ENCODE data around the gene BTBD10. TPM values are rescaled to one million over a fixed set of nuclear protein-coding genes. Genes with fewer than 3 reads are reported as not detected.
A peak's percentile ranks its signal among the peaks of the same experiment; 100 is the strongest.

Gene BTBD10
- total RNA-seq, 1 donor from 2014 or later: 21.9 TPM

- Histone ChIP-seq H3K9me3 (no peaks in the 10 kb centered on the region), H3K27ac (no peak overlapping the region), H3K4me1 (no peaks in the 10 kb centered on the region), H3K4me3 (no peak overlapping the region), H3K27me3 (no peaks in the 10 kb centered on the region), H3K36me3 (peaks cover 88% of the 10 kb centered on the region)
- TF ChIP-seq CTCF (IDR thresholded peaks at IDR 0.05): no peak
- intact Hi-C loops (cut with DNase I): no loop called here
- DNase-seq (no peak), ATAC-seq (no peak)
Measured at GRCh38 chr11:13382751-13383150, 80.3 kb downstream of the BTBD10 start.

- no peak overlapping the region for H3K4me3 ChIP-seq
- intact Hi-C loops (cut with DNase I): no loop called here
- no peak overlapping the region for H3K27ac ChIP-seq
- H3K36me3 ChIP-seq: peaks cover 88% of the 10 kb centered on the region
- no peaks in the 10 kb centered on the region for H3K27me3 ChIP-seq
- no peak for DNase-seq
- TF ChIP-seq CTCF (IDR thresholded peaks at IDR 0.05): no peak
- H3K9me3 ChIP-seq: no peaks in the 10 kb centered on the region
- H3K4me1 ChIP-seq: no peaks in the 10 kb centered on the region
- ATAC-seq: no peak
Measured at GRCh38 chr11:13380731-13381130, 82.3 kb downstream of the BTBD10 start.

GRCh38 chr11:13378316-13378715 lies 84.7 kb downstream of the BTBD10 start:
- no peaks in the 10 kb centered on the region for H3K9me3 ChIP-seq
- no peaks in the 10 kb centered on the region for H3K27me3 ChIP-seq
- ATAC-seq (no peak), DNase-seq (no peak)
- no peak overlapping the region for H3K4me3 ChIP-seq
- peaks cover 95% of the 10 kb centered on the region for H3K36me3 ChIP-seq
- no peaks in the 10 kb centered on the region for H3K4me1 ChIP-seq
- H3K27ac ChIP-seq: no peak overlapping the region
- TF ChIP-seq CTCF (IDR thresholded peaks at IDR 0.05): no peak
- intact Hi-C loops (cut with DNase I): no loop called here

GRCh38 chr11:13376838-13377237 lies 86.2 kb downstream of the BTBD10 start:
- H3K27ac ChIP-seq: no peak overlapping the region
- H3K9me3 ChIP-seq: no peaks in the 10 kb centered on the region
- no peaks in the 10 kb centered on the region for H3K4me1 ChIP-seq
- DNase-seq: no peak
- peaks cover 96% of the 10 kb centered on the region for H3K36me3 ChIP-seq
- peak; percentile 31 for ATAC-seq
- H3K27me3 ChIP-seq: no peaks in the 10 kb centered on the region
- no peak for TF ChIP-seq CTCF (IDR thresholded peaks at IDR 0.05)
- intact Hi-C loops (cut with DNase I): no loop called here
- no peak overlapping the region for H3K4me3 ChIP-seq

- DNase-seq: no peak
- Histone ChIP-seq H3K27ac (no peak overlapping the region), H3K4me1 (no peaks in the 10 kb centered on the region), H3K9me3 (no peaks in the 10 kb centered on the region), H3K4me3 (no peak overlapping the region), H3K27me3 (no peaks in the 10 kb centered on the region), H3K36me3 (peaks cover 96% of the 10 kb centered on the region)
- TF ChIP-seq CTCF (IDR thresholded peaks at IDR 0.05): no peak
- no peak for ATAC-seq
- intact Hi-C loops (cut with DNase I): no loop called here
Measured at GRCh38 chr11:13376402-13376801, 86.6 kb downstream of the BTBD10 start.

GRCh38 chr11:13375798-13376197 lies 87.2 kb downstream of the BTBD10 start:
- no peak overlapping the region for H3K4me3 ChIP-seq
- no peak for DNase-seq
- intact Hi-C loops (cut with DNase I): no loop called here
- TF ChIP-seq CTCF (IDR thresholded peaks at IDR 0.05): no peak
- no peak for ATAC-seq
- peaks cover 96% of the 10 kb centered on the region for H3K36me3 ChIP-seq
- no peak overlapping the region for H3K27ac ChIP-seq
- H3K9me3 ChIP-seq: no peaks in the 10 kb centered on the region
- H3K4me1 ChIP-seq: no peaks in the 10 kb centered on the region
- no peaks in the 10 kb centered on the region for H3K27me3 ChIP-seq
